Heart right ventricle (tissue), 16 donors: ENCODE results near the gene RXRA. TPM values are rescaled to one million over a fixed set of nuclear protein-coding genes. Genes with fewer than 3 reads are reported as not detected.

Experiments used
- ATAC-seq, 8 donors: fragments of 200-7000 bp; cut with Tn5 transposase; one replicate each; pipeline ENCODE4 v1.9.1; 2020; ENCODE audit warnings: mild to moderate bottlenecking in 8 of 8, moderate library complexity in 8 of 8, moderate number of reproducible peaks in 1 of 8
- DNase-seq, 2 donors: peaks; one replicate each; pipeline ENCODE4 v3.0.0-alpha.2; 2020
- H3K27ac ChIP-seq, 10 donors: fragments of 200-600 bp; sonication (generic) in 2 of 10; one replicate each; pipeline versions ENCODE4 v1.5.0 to v1.8.0; 2020 to 2022; ENCODE audit warnings: mild to moderate bottlenecking in 3 of 10
- H3K27me3 ChIP-seq, 7 donors: fragments of 200-600 bp; one replicate each; pipeline ENCODE4 v1.8.0; 2021 to 2022; ENCODE audit warnings: mild to moderate bottlenecking in 2 of 7
- H3K36me3 ChIP-seq, 9 donors: fragments of 200-600 bp; sonication (generic) in 1 of 9; one replicate each; pipeline versions ENCODE4 v1.5.0 to v1.8.0; 2020 to 2022; ENCODE audit warnings: mild to moderate bottlenecking in 2 of 9
- H3K4me1 ChIP-seq, 9 donors: fragments of 200-600 bp; sonication (generic) in 1 of 9; one replicate each; pipeline versions ENCODE4 v1.5.0 to v1.8.0; 2020 to 2022; ENCODE audit warnings: mild to moderate bottlenecking in 4 of 9
- H3K4me3 ChIP-seq, 10 donors: fragments of 200-600 bp; sonication (generic) in 2 of 10; one replicate each; pipeline versions ENCODE4 v1.5.0 to v1.8.0; 2020 to 2022; ENCODE audit warnings: mild to moderate bottlenecking in 7 of 10, moderate library complexity in 2 of 10
- H3K9me3 ChIP-seq, 11 donors: fragments of 200-600 bp in 10 of 11; sonication (generic) in 2 of 11; one replicate each; pipeline versions ENCODE4 v1.5.0 to v1.8.0; 2013 to 2022; ENCODE audit warnings: mild to moderate bottlenecking in 2 of 11, control low read depth in 1 of 11, moderate library complexity in 1 of 11
- WGBS, 2 donors: extraction: QIAGEN DNeasy Blood & Tissue Kit; methylation state at CpG; one replicate each; pipeline ENCODE4 v1.1.7; 2013; ENCODE audit warnings: inconsistent platforms in 1 of 2; 5-methylcytosine and 5-hydroxymethylcytosine counted together
- intact Hi-C, 10 donors: fragments of 100-400 bp; cut with DNase I; formaldehyde crosslinking; loops; one replicate each; pipeline versions ENCODE4 v1.11.1 to v1.14.2; 2022
- polyA plus RNA-seq, 2 donors: library from polyadenylated mRNA; stranded (reverse); fragments of 200-250 nt; gene quantifications; one replicate each; pipeline ENCODE4 v1.2.3, GENCODE V29; 2013
- total RNA-seq, 10 donors: library from RNA; stranded (reverse); fragmentation: NEBNext Ultra II Directional in 3 of 10; extraction: Animal tissue kit (Norgen Biotek cat#: 25700) in 3 of 10; gene quantifications; one replicate each; pipeline versions ENCODE4 v1.2.1 to v1.2.4, GENCODE V29; 2021 to 2023
- TF ChIP-seq, protein P1 (sequence below), 9 donors: fragments of 200-600 bp; sonication (generic) in 2 of 9; IDR thresholded peaks; one replicate each; pipeline versions ENCODE4 v1.5.0 to v1.8.0; 2021 to 2022; ENCODE audit warnings: antibody characterized with exemption in 9 of 9, mild to moderate bottlenecking in 5 of 9, moderate library complexity in 1 of 9
- donor health status: Arrhythmogenic right ventricular cardiomyopathy.
- donor health status: ischemic (EF 13 %, LVEDD 7.1; RV severe dilation, severe dysfunction).
- donor health status: healthy with polysubstance abuse.
- donor health status: DM: no; HTN: yes; CAD: no.
- donor health status: DM: no; HTN: no; CAD: no.
- donor health status: ischemic (EF 25% LVEDD 6.9; RV normal size, moderate dysfunction).
- donor health status: ischemic (EF 25% LVEDD 5.7; RV mildly dilated, moderate dysfunction).
- donor health status: healthy.
- donor health status: DM: yes; HTN: yes; CAD: no.
- donor health status: Ischemic cardiomyopathy.
- donor health status: ischemic (EF 35%, LVEDD 5.7; RV mildly dilated, moderate dysfunction).
- donor health status: nonischemic (EF 11% LVEDD 7.7; RV severe dilation, severe dysfunction).
- donor health status: DM: yes; HTN: yes; CAD: no.
- donor health status: PGD.
- donor health status: ischemic (EF 29% LVEDD 5.4; RV normal size, mild dysfunction).
- donor health status: nonischemic (EF 23%, LVEDD 6.1; RV moderate dilation, normal function).

The RXRA gene
- total and polyA plus RNA-seq, 12 donors = 22.6 to 92.3 (median 42.0) TPM

DNA sequence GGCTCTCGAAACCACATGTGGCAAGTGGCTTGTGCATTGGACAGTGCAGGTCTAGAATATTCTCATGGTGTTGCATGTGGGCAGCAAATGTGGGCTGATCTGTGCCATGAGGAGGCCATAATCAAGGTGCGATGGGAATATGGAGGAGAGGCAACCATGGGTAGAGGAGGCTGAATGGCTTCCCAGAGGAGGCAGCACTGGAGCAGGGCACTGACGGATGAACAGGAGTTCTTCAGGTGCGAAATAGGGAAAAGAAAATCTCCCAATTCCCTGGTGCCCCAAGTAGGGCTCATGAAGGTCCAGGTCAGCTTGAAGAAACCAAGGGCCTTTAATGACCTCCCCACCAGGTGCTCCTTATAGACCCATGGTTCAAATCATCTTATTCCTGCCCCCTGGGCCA lies 126.5 kb downstream of the RXRA start:
- ATAC-seq (no peak), DNase-seq (no peak)
- Histone ChIP-seq H3K9me3 (peaks cover 0 to 14% (median 6%) of the 10 kb centered on the region in 11 donors), H3K27me3 (no peaks in the 10 kb centered on the region), H3K4me1 (peaks cover 14 to 36% (median 24%) of the 10 kb centered on the region in 9 donors), H3K27ac (no peak overlapping the region), H3K36me3 (no peaks in the 10 kb centered on the region), H3K4me3 (no peak overlapping the region)
- WGBS, 2 donors = 97 to 99% methylated on average over 4 of the region's 4 CpGs
- intact Hi-C loops = loop anchor here in 5 of 10 donors (5.0 to 10.0 kb wide), 5 partner anchors 192 to 532 kb away; partner anchors contain the start of gene COL5A1 (in 3 of the 5)
- TF ChIP-seq, protein P1, sequence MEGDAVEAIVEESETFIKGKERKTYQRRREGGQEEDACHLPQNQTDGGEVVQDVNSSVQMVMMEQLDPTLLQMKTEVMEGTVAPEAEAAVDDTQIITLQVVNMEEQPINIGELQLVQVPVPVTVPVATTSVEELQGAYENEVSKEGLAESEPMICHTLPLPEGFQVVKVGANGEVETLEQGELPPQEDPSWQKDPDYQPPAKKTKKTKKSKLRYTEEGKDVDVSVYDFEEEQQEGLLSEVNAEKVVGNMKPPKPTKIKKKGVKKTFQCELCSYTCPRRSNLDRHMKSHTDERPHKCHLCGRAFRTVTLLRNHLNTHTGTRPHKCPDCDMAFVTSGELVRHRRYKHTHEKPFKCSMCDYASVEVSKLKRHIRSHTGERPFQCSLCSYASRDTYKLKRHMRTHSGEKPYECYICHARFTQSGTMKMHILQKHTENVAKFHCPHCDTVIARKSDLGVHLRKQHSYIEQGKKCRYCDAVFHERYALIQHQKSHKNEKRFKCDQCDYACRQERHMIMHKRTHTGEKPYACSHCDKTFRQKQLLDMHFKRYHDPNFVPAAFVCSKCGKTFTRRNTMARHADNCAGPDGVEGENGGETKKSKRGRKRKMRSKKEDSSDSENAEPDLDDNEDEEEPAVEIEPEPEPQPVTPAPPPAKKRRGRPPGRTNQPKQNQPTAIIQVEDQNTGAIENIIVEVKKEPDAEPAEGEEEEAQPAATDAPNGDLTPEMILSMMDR (IDR thresholded peaks at IDR 0.05) = no peak

DNA sequence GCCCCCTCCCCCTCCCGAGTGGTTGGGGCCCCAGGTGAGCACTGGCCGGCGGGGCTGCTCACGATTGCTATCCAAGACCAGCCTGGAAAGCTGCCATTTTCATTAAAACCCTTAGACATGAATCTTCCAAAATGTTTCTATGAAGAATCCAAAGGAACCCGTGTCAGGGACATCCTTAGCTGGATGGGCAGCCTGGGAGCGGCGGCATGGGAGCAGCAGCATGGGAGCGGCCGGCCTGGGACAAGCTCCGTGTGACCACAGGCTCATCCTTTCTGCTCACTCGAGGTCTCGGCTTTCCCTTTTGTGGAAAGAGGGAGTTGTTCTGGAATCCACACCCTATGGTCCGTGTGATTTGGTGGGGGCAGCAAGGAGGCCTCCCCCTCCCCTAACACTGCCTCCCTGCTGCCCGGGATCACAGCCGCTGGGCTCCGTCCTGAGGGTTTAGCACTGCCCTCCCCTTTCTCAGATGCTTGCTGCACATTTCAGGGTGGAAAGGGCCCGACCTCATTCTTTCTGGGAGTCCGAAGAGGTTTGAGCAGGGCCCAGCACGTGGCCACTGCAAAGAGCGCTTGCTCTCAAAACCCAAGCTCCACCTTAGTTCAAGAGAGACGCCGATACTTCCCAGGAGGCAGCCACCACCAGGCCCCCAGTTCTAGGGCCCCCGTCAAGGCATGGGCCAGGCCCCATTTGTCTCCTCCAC lies 127.7 kb downstream of the RXRA start:
- ATAC-seq (no peak), DNase-seq (no peak)
- Histone ChIP-seq H3K27ac (peak overlapping the region in 1 of 10 donors; percentile 93), H3K9me3 (peaks cover 0 to 6% (median 3%) of the 10 kb centered on the region in 11 donors), H3K27me3 (no peaks in the 10 kb centered on the region), H3K36me3 (no peaks in the 10 kb centered on the region), H3K4me1 (peaks cover 14 to 47% (median 33%) of the 10 kb centered on the region in 9 donors), H3K4me3 (no peak overlapping the region)
- TF ChIP-seq, protein P1 (IDR thresholded peaks at IDR 0.05) = no peak
- WGBS, 2 donors = 90 to 91% methylated on average over 23 of the region's 23 CpGs
- intact Hi-C loops = loop anchor here in 6 of 10 donors (2.0 to 10.0 kb wide), 6 partner anchors 191 to 531 kb away; partner anchors contain the start of gene COL5A1 (in 3 of the 6)

DNA sequence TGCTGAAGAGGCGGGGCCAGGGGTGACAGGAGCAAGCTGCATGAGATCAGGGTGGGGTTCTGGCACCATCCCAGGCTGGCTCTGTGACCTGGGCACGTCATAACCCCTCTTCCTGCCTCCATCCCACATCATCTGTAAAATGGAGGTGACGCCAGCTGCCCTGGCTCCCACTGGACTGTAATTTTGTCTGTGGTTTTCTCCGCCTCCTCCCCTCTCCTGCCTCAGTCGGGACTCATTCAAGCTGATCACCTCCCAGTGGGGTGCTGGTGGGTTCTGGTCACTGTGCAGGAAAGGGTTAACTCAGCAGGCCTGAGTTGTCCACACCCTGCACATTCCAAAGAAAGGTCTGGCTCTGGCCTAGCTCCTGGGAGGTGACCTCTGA lies 128.2 kb downstream of the RXRA start:
- TF ChIP-seq, protein P1 (IDR thresholded peaks at IDR 0.05) = no peak
- Histone ChIP-seq H3K4me1 (peaks cover 14 to 50% (median 33%) of the 10 kb centered on the region in 9 donors), H3K9me3 (peaks cover 0 to under 1% (median 0%) of the 10 kb centered on the region in 11 donors), H3K4me3 (no peak overlapping the region), H3K27ac (peak overlapping the region in 2 of 10 donors; percentile 91 to 93), H3K27me3 (no peaks in the 10 kb centered on the region), H3K36me3 (no peaks in the 10 kb centered on the region)
- DNase-seq (no peak), ATAC-seq (no peak)
- WGBS, 2 donors = 84 to 87% methylated on average over 5 of the region's 5 CpGs
- intact Hi-C loops = loop anchor here in 6 of 10 donors (2.0 to 10.0 kb wide), 6 partner anchors 190 to 530 kb away; partner anchors contain the start of gene COL5A1 (in 3 of the 6)

DNA sequence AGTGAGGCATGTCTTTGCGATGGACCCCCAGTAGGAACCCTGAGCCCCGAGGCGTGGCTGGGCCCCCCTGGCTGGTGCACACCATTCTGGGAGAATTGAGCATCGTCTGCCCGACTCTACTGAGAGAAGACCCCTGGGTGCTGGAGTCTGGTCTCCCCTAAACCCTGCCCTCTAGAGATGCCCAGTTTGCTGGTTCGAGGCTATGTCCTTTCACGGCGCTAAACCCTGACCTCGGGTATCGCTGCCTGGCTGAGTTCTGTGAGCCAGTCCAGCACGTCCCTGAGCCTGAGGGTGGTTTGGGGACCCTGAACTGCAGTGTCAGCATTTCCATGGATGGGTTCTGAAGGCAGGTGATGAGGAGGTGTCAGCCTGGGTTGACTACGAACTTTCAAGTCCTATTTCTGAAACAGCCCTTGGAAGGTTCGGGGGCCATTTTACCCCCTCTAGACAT lies 128.8 kb downstream of the RXRA start:
- intact Hi-C loops = loop anchor here in 7 of 10 donors (2.0 to 10.0 kb wide), 5 partner anchors 187 to 530 kb away; partner anchors contain the start of gene COL5A1 (in 6 of the 7)
- H3K27ac ChIP-seq = peak overlapping the region in 8 of 10 donors; percentile 91 to 97 (median 93)
- peaks cover 14 to 46% (median 33%) of the 10 kb centered on the region in 9 donors for H3K4me1 ChIP-seq

More for the DNA sequence above, 128.8 kb downstream of the RXRA start:
- no peak for DNase-seq
- Histone ChIP-seq H3K36me3 (no peaks in the 10 kb centered on the region), H3K27me3 (no peaks in the 10 kb centered on the region), H3K9me3 (no peaks in the 10 kb centered on the region), H3K4me3 (no peak overlapping the region)
- 94 to 97% methylated on average over 13 of the region's 13 CpGs for WGBS, 2 donors
- ATAC-seq = no peak
- TF ChIP-seq, protein P1 (IDR thresholded peaks at IDR 0.05) = no peak
